EL (cell line): ENCODE data around the gene CNN2.
A peak's percentile ranks its signal among the peaks of the same experiment; 100 is the strongest.

Experiments
- DNase-seq: peaks from one replicate; pipeline ENCODE4 v3.0.0-alpha.2; 2016

CNN2 gene

GRCh38 chr19:1032264-1032867 lies 6.0 kb downstream of the CNN2 start:
- no peak for DNase-seq

GRCh38 chr19:1035998-1036621 lies 9.7 kb downstream of the CNN2 start:
- peak; percentile 14 for DNase-seq

- DNase-seq, result no peak
Measured at GRCh38 chr19:1037621-1038064, 11.2 kb downstream of the CNN2 start.

- peak; percentile 31 for DNase-seq
Measured at GRCh38 chr19:1038978-1039645, 12.7 kb downstream of the CNN2 start.

GRCh38 chr19:1039646-1040475 lies 13.5 kb downstream of the CNN2 start, which contains the start of gene ABCA7:
ABCA7 (plus strand) TSS chr19:1040107; CDS start chr19:1041362, 1,255 bp downstream.
- DNase-seq, result peak; percentile 97

- peak; percentile 94 for DNase-seq
Measured at GRCh38 chr19:1040476-1041271, 14.3 kb downstream of the CNN2 start.

- DNase-seq, result no peak
Measured at GRCh38 chr19:1041272-1041834, 14.9 kb downstream of the CNN2 start.

- no peak for DNase-seq
Measured at GRCh38 chr19:1041835-1042685, 15.7 kb downstream of the CNN2 start.

- no peak for DNase-seq
Measured at GRCh38 chr19:1042689-1043511, 16.5 kb downstream of the CNN2 start.

- DNase-seq, result no peak
Measured at GRCh38 chr19:1045247-1045603, 18.8 kb downstream of the CNN2 start.

GRCh38 chr19:1046117-1046626 lies 19.8 kb downstream of the CNN2 start:
- no peak for DNase-seq

GRCh38 chr19:1046836-1047695 lies 20.7 kb downstream of the CNN2 start:
- DNase-seq, result no peak

- no peak for DNase-seq
Measured at GRCh38 chr19:1047696-1048147, 21.3 kb downstream of the CNN2 start.

- no peak for DNase-seq
Measured at GRCh38 chr19:1049106-1049505, 22.7 kb downstream of the CNN2 start.

- DNase-seq, result no peak
Measured at GRCh38 chr19:1049800-1050199, 23.4 kb downstream of the CNN2 start.

- DNase-seq, result no peak
Measured at GRCh38 chr19:1050989-1051788, 24.8 kb downstream of the CNN2 start.

GRCh38 chr19:1051791-1052190 lies 25.4 kb downstream of the CNN2 start:
- no peak for DNase-seq
